ENCODE results near the gene DPP6.
"Not testable (repeated sequence)": the region's sequence is repeated elsewhere in the genome, so short reads cannot be mapped to it uniquely, and the experiment has no call there.

DPP6 gene

GRCh38 chr7:154129142-154129541 is 76.9 kb downstream of the DPP6 start:
- not testable (repeated sequence) for H3K4me3 ChIP-seq (ENCODE audit: low read length in 2 of 2); H3K4me1 ChIP-seq (ENCODE audit: control insufficient read depth, insufficient read depth, low read length); H3K9me3 ChIP-seq (ENCODE audit: control insufficient read depth in 2 of 2, low read length in 2 of 2); H3K27ac ChIP-seq (ENCODE audit: low read length); H3K36me3 ChIP-seq (ENCODE audit: control insufficient read depth in 2 of 2, insufficient read depth in 2 of 2, low read length in 2 of 2); H3K9ac ChIP-seq (ENCODE audit: low read length in 2 of 2); H3K27me3 ChIP-seq (ENCODE audit: control insufficient read depth in 1 of 2, insufficient read depth in 2 of 2, low read length in 2 of 2)

GRCh38 chr7:154132617-154133016 is 80.4 kb downstream of the DPP6 start:
- H3K27me3 ChIP-seq (ENCODE audit: control insufficient read depth in 1 of 2, insufficient read depth in 2 of 2, low read length in 2 of 2); H3K36me3 ChIP-seq (ENCODE audit: control insufficient read depth in 2 of 2, insufficient read depth in 2 of 2, low read length in 2 of 2); H3K4me3 ChIP-seq (ENCODE audit: low read length in 2 of 2): not testable (repeated sequence)

GRCh38 chr7:154133703-154134277 is 81.6 kb downstream of the DPP6 start:
- H3K9me3 ChIP-seq (ENCODE audit: control insufficient read depth in 2 of 2, low read length in 2 of 2); H3K4me3 ChIP-seq (ENCODE audit: low read length in 2 of 2); H3K9ac ChIP-seq (ENCODE audit: low read length in 2 of 2); H3K4me1 ChIP-seq (ENCODE audit: control insufficient read depth, insufficient read depth, low read length); H3K27me3 ChIP-seq (ENCODE audit: control insufficient read depth in 1 of 2, insufficient read depth in 2 of 2, low read length in 2 of 2); H3K27ac ChIP-seq (ENCODE audit: low read length); H3K36me3 ChIP-seq (ENCODE audit: control insufficient read depth in 2 of 2, insufficient read depth in 2 of 2, low read length in 2 of 2): not testable (repeated sequence)

More at GRCh38 chr7:154132617-154133016, 80.4 kb downstream of the DPP6 start:
- not testable (repeated sequence) for H3K4me1 ChIP-seq (ENCODE audit: control insufficient read depth, insufficient read depth, low read length); H3K9me3 ChIP-seq (ENCODE audit: control insufficient read depth in 2 of 2, low read length in 2 of 2); H3K9ac ChIP-seq (ENCODE audit: low read length in 2 of 2); H3K27ac ChIP-seq (ENCODE audit: low read length)

- not testable (repeated sequence) for H3K4me3 ChIP-seq (ENCODE audit: low read length in 2 of 2); H3K27me3 ChIP-seq (ENCODE audit: control insufficient read depth in 1 of 2, insufficient read depth in 2 of 2, low read length in 2 of 2); H3K4me1 ChIP-seq (ENCODE audit: control insufficient read depth, insufficient read depth, low read length); H3K9me3 ChIP-seq (ENCODE audit: control insufficient read depth in 2 of 2, low read length in 2 of 2); H3K9ac ChIP-seq (ENCODE audit: low read length in 2 of 2); H3K36me3 ChIP-seq (ENCODE audit: control insufficient read depth in 2 of 2, insufficient read depth in 2 of 2, low read length in 2 of 2); H3K27ac ChIP-seq (ENCODE audit: low read length)
Observed at GRCh38 chr7:154134698-154135097, 82.5 kb downstream of the DPP6 start.

- H3K4me3 ChIP-seq (ENCODE audit: low read length in 2 of 2); H3K4me1 ChIP-seq (ENCODE audit: control insufficient read depth, insufficient read depth, low read length); H3K27ac ChIP-seq (ENCODE audit: low read length); H3K36me3 ChIP-seq (ENCODE audit: control insufficient read depth in 2 of 2, insufficient read depth in 2 of 2, low read length in 2 of 2); H3K27me3 ChIP-seq (ENCODE audit: control insufficient read depth in 1 of 2, insufficient read depth in 2 of 2, low read length in 2 of 2); H3K9me3 ChIP-seq (ENCODE audit: control insufficient read depth in 2 of 2, low read length in 2 of 2); H3K9ac ChIP-seq (ENCODE audit: low read length in 2 of 2): not testable (repeated sequence)
Observed at GRCh38 chr7:154135646-154136045, 83.4 kb downstream of the DPP6 start.

GRCh38 chr7:154145922-154146706 is 93.9 kb downstream of the DPP6 start:
- not testable (repeated sequence) for H3K9ac ChIP-seq (ENCODE audit: low read length in 2 of 2); H3K36me3 ChIP-seq (ENCODE audit: control insufficient read depth in 2 of 2, insufficient read depth in 2 of 2, low read length in 2 of 2); H3K9me3 ChIP-seq (ENCODE audit: control insufficient read depth in 2 of 2, low read length in 2 of 2); H3K27ac ChIP-seq (ENCODE audit: low read length); H3K4me3 ChIP-seq (ENCODE audit: low read length in 2 of 2); H3K4me1 ChIP-seq (ENCODE audit: control insufficient read depth, insufficient read depth, low read length); H3K27me3 ChIP-seq (ENCODE audit: control insufficient read depth in 1 of 2, insufficient read depth in 2 of 2, low read length in 2 of 2)

- not testable (repeated sequence) for H3K27me3 ChIP-seq (ENCODE audit: control insufficient read depth in 1 of 2, insufficient read depth in 2 of 2, low read length in 2 of 2); H3K36me3 ChIP-seq (ENCODE audit: control insufficient read depth in 2 of 2, insufficient read depth in 2 of 2, low read length in 2 of 2); H3K4me1 ChIP-seq (ENCODE audit: control insufficient read depth, insufficient read depth, low read length); H3K4me3 ChIP-seq (ENCODE audit: low read length in 2 of 2); H3K27ac ChIP-seq (ENCODE audit: low read length); H3K9me3 ChIP-seq (ENCODE audit: control insufficient read depth in 2 of 2, low read length in 2 of 2); H3K9ac ChIP-seq (ENCODE audit: low read length in 2 of 2)
Observed at GRCh38 chr7:154146707-154147038, 94.5 kb downstream of the DPP6 start.

GRCh38 chr7:154148791-154149516 is 96.8 kb downstream of the DPP6 start:
- H3K4me1 ChIP-seq (ENCODE audit: control insufficient read depth, insufficient read depth, low read length): not testable (repeated sequence)

GRCh38 chr7:154150656-154151055 is 98.5 kb downstream of the DPP6 start:
- not testable (repeated sequence) for H3K27me3 ChIP-seq (ENCODE audit: control insufficient read depth in 1 of 2, insufficient read depth in 2 of 2, low read length in 2 of 2); H3K9me3 ChIP-seq (ENCODE audit: control insufficient read depth in 2 of 2, low read length in 2 of 2); H3K36me3 ChIP-seq (ENCODE audit: control insufficient read depth in 2 of 2, insufficient read depth in 2 of 2, low read length in 2 of 2); H3K4me1 ChIP-seq (ENCODE audit: control insufficient read depth, insufficient read depth, low read length); H3K9ac ChIP-seq (ENCODE audit: low read length in 2 of 2); H3K27ac ChIP-seq (ENCODE audit: low read length); H3K4me3 ChIP-seq (ENCODE audit: low read length in 2 of 2)

More at GRCh38 chr7:154148791-154149516, 96.8 kb downstream of the DPP6 start:
- H3K9ac ChIP-seq (ENCODE audit: low read length in 2 of 2); H3K4me3 ChIP-seq (ENCODE audit: low read length in 2 of 2); H3K36me3 ChIP-seq (ENCODE audit: control insufficient read depth in 2 of 2, insufficient read depth in 2 of 2, low read length in 2 of 2); H3K9me3 ChIP-seq (ENCODE audit: control insufficient read depth in 2 of 2, low read length in 2 of 2); H3K27me3 ChIP-seq (ENCODE audit: control insufficient read depth in 1 of 2, insufficient read depth in 2 of 2, low read length in 2 of 2); H3K27ac ChIP-seq (ENCODE audit: low read length): not testable (repeated sequence)

GRCh38 chr7:154151306-154151705 is 99.1 kb downstream of the DPP6 start:
- not testable (repeated sequence) for H3K9me3 ChIP-seq (ENCODE audit: control insufficient read depth in 2 of 2, low read length in 2 of 2); H3K27ac ChIP-seq (ENCODE audit: low read length); H3K4me1 ChIP-seq (ENCODE audit: control insufficient read depth, insufficient read depth, low read length); H3K27me3 ChIP-seq (ENCODE audit: control insufficient read depth in 1 of 2, insufficient read depth in 2 of 2, low read length in 2 of 2); H3K9ac ChIP-seq (ENCODE audit: low read length in 2 of 2); H3K36me3 ChIP-seq (ENCODE audit: control insufficient read depth in 2 of 2, insufficient read depth in 2 of 2, low read length in 2 of 2); H3K4me3 ChIP-seq (ENCODE audit: low read length in 2 of 2)

GRCh38 chr7:154155928-154156327 is 103.7 kb downstream of the DPP6 start:
- not testable (repeated sequence) for H3K4me3 ChIP-seq (ENCODE audit: low read length in 2 of 2); H3K4me1 ChIP-seq (ENCODE audit: control insufficient read depth, insufficient read depth, low read length); H3K36me3 ChIP-seq (ENCODE audit: control insufficient read depth in 2 of 2, insufficient read depth in 2 of 2, low read length in 2 of 2); H3K27me3 ChIP-seq (ENCODE audit: control insufficient read depth in 1 of 2, insufficient read depth in 2 of 2, low read length in 2 of 2); H3K9ac ChIP-seq (ENCODE audit: low read length in 2 of 2); H3K9me3 ChIP-seq (ENCODE audit: control insufficient read depth in 2 of 2, low read length in 2 of 2); H3K27ac ChIP-seq (ENCODE audit: low read length)
